HEK293 (cell line): Measurements from ENCODE around the gene IL4I1.

ENCODE experiments used
- GLIS1 ChIP-seq: fragments of 450-650 bp; formaldehyde crosslinking; IDR thresholded peaks from 2 replicates; pipeline ENCODE4 v1.5.1; 2016; ENCODE audit warnings: missing biosample characterization, missing genetic modification characterization
- HOXA7 ChIP-seq: sonication (generic); formaldehyde crosslinking; IDR thresholded peaks from 2 replicates; pipeline ENCODE4 v1.8.1; 2022; ENCODE audit warnings: missing genetic modification reagents, borderline replicate concordance
- HOXC10 ChIP-seq: sonication (generic); formaldehyde crosslinking; IDR thresholded peaks from 2 replicates; pipeline ENCODE4 v1.8.1; 2023; ENCODE audit warnings: mild to moderate bottlenecking, missing genetic modification reagents
- KLF7 ChIP-seq: fragments of 450-650 bp; formaldehyde crosslinking; IDR thresholded peaks from 2 replicates; pipeline ENCODE4 v1.5.1; 2016; ENCODE audit warnings: missing biosample characterization, missing genetic modification characterization, borderline replicate concordance
- KLF8 ChIP-seq: fragments of 450-650 bp; formaldehyde crosslinking; IDR thresholded peaks from 2 replicates; pipeline ENCODE4 v1.5.1; 2016; ENCODE audit warnings: missing biosample characterization, missing genetic modification characterization
- MZF1 ChIP-seq: fragments of 450-650 bp; formaldehyde crosslinking; IDR thresholded peaks from 2 replicates; pipeline ENCODE4 v1.5.1; 2017; ENCODE audit warnings: missing biosample characterization, missing genetic modification characterization, borderline replicate concordance
- YY1 ChIP-seq: fragments of 450-650 bp; formaldehyde crosslinking; IDR thresholded peaks from 2 replicates; pipeline ENCODE4 v1.5.1; 2018; ENCODE audit warnings: missing biosample characterization, missing genetic modification characterization
- ZBTB17 ChIP-seq: fragments of 450-650 bp; formaldehyde crosslinking; IDR thresholded peaks from 2 replicates; pipeline ENCODE4 v1.5.1; 2016; ENCODE audit warnings: missing biosample characterization, missing genetic modification characterization
- ZBTB20 ChIP-seq: fragments of 450-650 bp; formaldehyde crosslinking; IDR thresholded peaks from 2 replicates; pipeline ENCODE4 v1.5.1; 2016; ENCODE audit warnings: missing biosample characterization, missing genetic modification characterization
- ZBTB7A ChIP-seq: fragments of 450-650 bp; formaldehyde crosslinking; IDR thresholded peaks from 2 replicates; pipeline ENCODE4 v1.5.1; 2016; ENCODE audit warnings: low read depth, missing biosample characterization, missing genetic modification characterization
- ZEB2 ChIP-seq: fragments of 450-650 bp; formaldehyde crosslinking; IDR thresholded peaks from 2 replicates; pipeline ENCODE4 v1.5.1; 2016; ENCODE audit warnings: missing biosample characterization, missing genetic modification characterization
- ZNF16 ChIP-seq: fragments of 450-650 bp; formaldehyde crosslinking; IDR thresholded peaks from 2 replicates; pipeline ENCODE4 v1.5.1; 2016; ENCODE audit warnings: low read depth, missing biosample characterization, missing genetic modification characterization
- ZNF302 ChIP-seq: fragments of 450-650 bp; formaldehyde crosslinking; IDR thresholded peaks from 2 replicates; pipeline ENCODE4 v1.5.1; 2016; ENCODE audit warnings: missing biosample characterization, missing genetic modification characterization, low read depth
- ZNF335 ChIP-seq: fragments of 450-650 bp; formaldehyde crosslinking; conservative IDR thresholded peaks from 2 replicates; pipeline ENCODE4 v1.5.1; 2016; ENCODE audit warnings: missing biosample characterization, missing genetic modification characterization
- ZNF404 ChIP-seq: fragments of 450-650 bp; formaldehyde crosslinking; IDR thresholded peaks from 2 replicates; pipeline ENCODE4 v1.5.1; 2017; ENCODE audit warnings: missing biosample characterization, missing genetic modification characterization
- ZNF426 ChIP-seq: fragments of 450-650 bp; formaldehyde crosslinking; IDR thresholded peaks from 2 replicates; pipeline ENCODE4 v1.5.1; 2017; ENCODE audit warnings: missing biosample characterization, missing genetic modification characterization, mild to moderate bottlenecking, inconsistent platforms, moderate library complexity
- ZNF558 ChIP-seq: fragments of 450-650 bp; formaldehyde crosslinking; IDR thresholded peaks from 2 replicates; pipeline ENCODE4 v1.5.1; 2016; ENCODE audit warnings: missing biosample characterization, missing genetic modification characterization
- ZNF626 ChIP-seq: fragments of 450-650 bp; sonication (Bioruptor Pico); formaldehyde crosslinking; IDR thresholded peaks from 2 replicates; pipeline ENCODE4 v1.5.1; 2018; ENCODE audit warnings: missing biosample characterization, missing genetic modification characterization, inconsistent platforms
- ZNF670 ChIP-seq: fragments of 450-650 bp; formaldehyde crosslinking; IDR thresholded peaks from 2 replicates; pipeline ENCODE4 v1.5.1; 2016; ENCODE audit warnings: missing biosample characterization, missing genetic modification characterization, low read depth
- ZSCAN30 ChIP-seq: fragments of 450-650 bp; IDR thresholded peaks from 2 replicates; pipeline ENCODE4 v1.5.1; 2018; ENCODE audit warnings: missing biosample characterization, mild to moderate bottlenecking, missing genetic modification characterization, moderate library complexity
- TF ChIP-seq, protein P1 (sequence below): fragments of 450-650 bp; formaldehyde crosslinking; IDR thresholded peaks from 2 replicates; pipeline ENCODE4 v1.5.1; 2016; ENCODE audit warnings: missing biosample characterization, missing genetic modification characterization
- TF ChIP-seq, protein P2 (sequence below): fragments of 450-650 bp; formaldehyde crosslinking; IDR thresholded peaks from 2 replicates; pipeline ENCODE4 v1.5.1; 2016; ENCODE audit warnings: missing biosample characterization, missing genetic modification characterization
- TF ChIP-seq, protein P3 (sequence below): fragments of 450-650 bp; formaldehyde crosslinking; IDR thresholded peaks from 2 replicates; pipeline ENCODE4 v1.5.1; 2017; ENCODE audit warnings: missing biosample characterization, missing genetic modification characterization
- TF ChIP-seq, protein P4 (sequence below): fragments of 450-650 bp; formaldehyde crosslinking; IDR thresholded peaks from 2 replicates; pipeline ENCODE4 v1.5.1; 2016; ENCODE audit warnings: missing biosample characterization, missing genetic modification characterization
- TF ChIP-seq, protein P5 (sequence below): fragments of 450-650 bp; formaldehyde crosslinking; IDR thresholded peaks from 2 replicates; pipeline ENCODE4 v1.5.1; 2017; ENCODE audit warnings: missing biosample characterization, missing genetic modification characterization
- TF ChIP-seq, protein P6 (sequence below): fragments of 450-650 bp; formaldehyde crosslinking; IDR thresholded peaks from 2 replicates; pipeline ENCODE4 v1.5.1; 2016; ENCODE audit warnings: missing biosample characterization, missing genetic modification characterization
- TF ChIP-seq, protein P7 (sequence below): fragments of 450-650 bp; formaldehyde crosslinking; IDR thresholded peaks from 2 replicates; pipeline ENCODE4 v1.5.1; 2017; ENCODE audit warnings: missing biosample characterization, missing genetic modification characterization

Gene IL4I1

DNA sequence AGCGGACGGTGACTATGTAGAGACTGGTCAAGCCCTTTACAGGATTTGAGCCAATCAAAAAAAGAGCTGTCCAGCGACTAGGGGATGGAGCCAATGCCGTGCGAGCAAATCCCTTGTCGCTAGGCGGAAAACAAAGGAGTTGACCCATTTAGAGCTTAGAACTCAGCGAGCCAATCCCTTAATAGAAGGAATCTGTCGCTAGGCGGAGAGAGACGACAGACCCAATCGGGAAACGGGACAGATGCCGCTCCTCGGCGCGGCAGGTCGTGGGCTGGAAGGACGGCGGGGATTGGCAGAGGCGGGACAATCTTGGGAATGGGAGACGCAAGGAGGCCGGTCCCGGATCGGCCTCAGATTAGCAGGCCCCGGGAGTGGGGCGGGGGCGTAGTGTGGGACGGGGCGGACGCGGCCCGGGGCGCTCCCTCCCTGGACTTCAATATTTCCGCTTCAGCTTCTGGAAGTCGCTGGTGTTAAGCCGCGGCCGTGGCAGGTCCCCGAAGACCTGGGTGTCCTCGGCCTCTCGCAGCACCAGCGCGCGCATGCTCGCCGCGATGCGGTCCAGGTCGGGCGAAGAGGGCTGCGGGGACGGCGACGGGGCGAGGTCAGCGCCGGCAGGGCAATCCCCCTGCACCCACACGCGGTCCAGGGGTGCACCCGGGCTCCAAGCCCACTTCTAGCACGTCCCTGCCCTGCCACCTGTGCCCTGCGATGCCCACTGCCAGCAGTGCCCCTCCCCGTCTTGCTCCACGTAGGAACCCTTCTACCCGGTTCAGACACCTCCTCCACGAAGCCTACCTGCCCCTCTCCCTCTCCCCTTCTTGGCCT, 27.0 kb downstream of the IL4I1 start (continued):
- TF ChIP-seq YY1 (tag by site-specific recombination) (no peak), KLF7 (peak; percentile 62; the same call in 1 of the 2 replicates), ZNF426 (tag by site-specific recombination) (no peak), ZNF626 (tag by site-specific recombination) (no peak), MZF1 (tag by site-specific recombination) (no peak), ZNF558 (no peak), ZNF404 (no peak), GLIS1 (tag by site-specific recombination) (peak; percentile 60), ZSCAN30 (tag by site-specific recombination) (0 out of 2 replicates have a peak, but pooled peaks have one; percentile 36), ZBTB7A (tag by site-specific recombination) (no peak), ZNF670 (tag by site-specific recombination) (no peak), ZNF335 (tag by site-specific recombination) (peak; percentile 67), HOXA7 (CRISPR knock-in tag) (no peak), ZNF16 (tag by site-specific recombination) (no peak), ZEB2 (no peak), HOXC10 (CRISPR knock-in tag) (no peak), ZBTB20 (tag by site-specific recombination) (peak; percentile 78), ZBTB17 (tag by site-specific recombination) (peak; percentile 40), ZNF302 (tag by site-specific recombination) (no peak), KLF8 (tag by site-specific recombination) (peak; percentile 96)
- TF ChIP-seq, protein P1, sequence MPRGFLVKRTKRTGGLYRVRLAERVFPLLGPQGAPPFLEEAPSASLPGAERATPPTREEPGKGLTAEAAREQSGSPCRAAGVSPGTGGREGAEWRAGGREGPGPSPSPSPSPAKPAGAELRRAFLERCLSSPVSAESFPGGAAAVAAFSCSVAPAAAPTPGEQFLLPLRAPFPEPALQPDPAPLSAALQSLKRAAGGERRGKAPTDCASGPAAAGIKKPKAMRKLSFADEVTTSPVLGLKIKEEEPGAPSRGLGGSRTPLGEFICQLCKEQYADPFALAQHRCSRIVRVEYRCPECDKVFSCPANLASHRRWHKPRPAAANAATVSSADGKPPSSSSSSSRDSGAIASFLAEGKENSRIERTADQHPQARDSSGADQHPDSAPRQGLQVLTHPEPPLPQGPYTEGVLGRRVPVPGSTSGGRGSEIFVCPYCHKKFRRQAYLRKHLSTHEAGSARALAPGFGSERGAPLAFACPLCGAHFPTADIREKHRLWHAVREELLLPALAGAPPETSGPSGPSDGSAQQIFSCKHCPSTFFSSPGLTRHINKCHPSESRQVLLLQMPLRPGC (tag by site-specific recombination): no peak
- TF ChIP-seq, protein P2, sequence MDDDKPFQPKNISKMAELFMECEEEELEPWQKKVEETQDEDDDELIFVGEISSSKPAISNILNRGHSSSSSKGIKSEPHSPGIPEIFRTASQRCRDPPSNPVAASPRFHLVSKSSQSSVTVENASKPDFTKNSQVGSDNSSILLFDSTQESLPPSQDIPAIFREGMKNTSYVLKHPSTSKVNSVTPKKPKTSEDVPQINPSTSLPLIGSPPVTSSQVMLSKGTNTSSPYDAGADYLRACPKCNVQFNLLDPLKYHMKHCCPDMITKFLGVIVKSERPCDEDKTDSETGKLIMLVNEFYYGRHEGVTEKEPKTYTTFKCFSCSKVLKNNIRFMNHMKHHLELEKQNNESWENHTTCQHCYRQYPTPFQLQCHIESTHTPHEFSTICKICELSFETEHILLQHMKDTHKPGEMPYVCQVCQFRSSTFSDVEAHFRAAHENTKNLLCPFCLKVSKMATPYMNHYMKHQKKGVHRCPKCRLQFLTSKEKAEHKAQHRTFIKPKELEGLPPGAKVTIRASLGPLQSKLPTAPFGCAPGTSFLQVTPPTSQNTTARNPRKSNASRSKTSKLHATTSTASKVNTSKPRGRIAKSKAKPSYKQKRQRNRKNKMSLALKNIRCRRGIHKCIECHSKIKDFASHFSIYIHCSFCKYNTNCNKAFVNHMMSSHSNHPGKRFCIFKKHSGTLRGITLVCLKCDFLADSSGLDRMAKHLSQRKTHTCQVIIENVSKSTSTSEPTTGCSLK: no peak
- TF ChIP-seq, protein P3, sequence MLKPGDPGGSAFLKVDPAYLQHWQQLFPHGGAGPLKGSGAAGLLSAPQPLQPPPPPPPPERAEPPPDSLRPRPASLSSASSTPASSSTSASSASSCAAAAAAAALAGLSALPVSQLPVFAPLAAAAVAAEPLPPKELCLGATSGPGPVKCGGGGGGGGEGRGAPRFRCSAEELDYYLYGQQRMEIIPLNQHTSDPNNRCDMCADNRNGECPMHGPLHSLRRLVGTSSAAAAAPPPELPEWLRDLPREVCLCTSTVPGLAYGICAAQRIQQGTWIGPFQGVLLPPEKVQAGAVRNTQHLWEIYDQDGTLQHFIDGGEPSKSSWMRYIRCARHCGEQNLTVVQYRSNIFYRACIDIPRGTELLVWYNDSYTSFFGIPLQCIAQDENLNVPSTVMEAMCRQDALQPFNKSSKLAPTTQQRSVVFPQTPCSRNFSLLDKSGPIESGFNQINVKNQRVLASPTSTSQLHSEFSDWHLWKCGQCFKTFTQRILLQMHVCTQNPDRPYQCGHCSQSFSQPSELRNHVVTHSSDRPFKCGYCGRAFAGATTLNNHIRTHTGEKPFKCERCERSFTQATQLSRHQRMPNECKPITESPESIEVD: no peak
- TF ChIP-seq, protein P4, sequence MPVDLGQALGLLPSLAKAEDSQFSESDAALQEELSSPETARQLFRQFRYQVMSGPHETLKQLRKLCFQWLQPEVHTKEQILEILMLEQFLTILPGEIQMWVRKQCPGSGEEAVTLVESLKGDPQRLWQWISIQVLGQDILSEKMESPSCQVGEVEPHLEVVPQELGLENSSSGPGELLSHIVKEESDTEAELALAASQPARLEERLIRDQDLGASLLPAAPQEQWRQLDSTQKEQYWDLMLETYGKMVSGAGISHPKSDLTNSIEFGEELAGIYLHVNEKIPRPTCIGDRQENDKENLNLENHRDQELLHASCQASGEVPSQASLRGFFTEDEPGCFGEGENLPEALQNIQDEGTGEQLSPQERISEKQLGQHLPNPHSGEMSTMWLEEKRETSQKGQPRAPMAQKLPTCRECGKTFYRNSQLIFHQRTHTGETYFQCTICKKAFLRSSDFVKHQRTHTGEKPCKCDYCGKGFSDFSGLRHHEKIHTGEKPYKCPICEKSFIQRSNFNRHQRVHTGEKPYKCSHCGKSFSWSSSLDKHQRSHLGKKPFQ (tag by site-specific recombination): no peak
- TF ChIP-seq, protein P5, sequence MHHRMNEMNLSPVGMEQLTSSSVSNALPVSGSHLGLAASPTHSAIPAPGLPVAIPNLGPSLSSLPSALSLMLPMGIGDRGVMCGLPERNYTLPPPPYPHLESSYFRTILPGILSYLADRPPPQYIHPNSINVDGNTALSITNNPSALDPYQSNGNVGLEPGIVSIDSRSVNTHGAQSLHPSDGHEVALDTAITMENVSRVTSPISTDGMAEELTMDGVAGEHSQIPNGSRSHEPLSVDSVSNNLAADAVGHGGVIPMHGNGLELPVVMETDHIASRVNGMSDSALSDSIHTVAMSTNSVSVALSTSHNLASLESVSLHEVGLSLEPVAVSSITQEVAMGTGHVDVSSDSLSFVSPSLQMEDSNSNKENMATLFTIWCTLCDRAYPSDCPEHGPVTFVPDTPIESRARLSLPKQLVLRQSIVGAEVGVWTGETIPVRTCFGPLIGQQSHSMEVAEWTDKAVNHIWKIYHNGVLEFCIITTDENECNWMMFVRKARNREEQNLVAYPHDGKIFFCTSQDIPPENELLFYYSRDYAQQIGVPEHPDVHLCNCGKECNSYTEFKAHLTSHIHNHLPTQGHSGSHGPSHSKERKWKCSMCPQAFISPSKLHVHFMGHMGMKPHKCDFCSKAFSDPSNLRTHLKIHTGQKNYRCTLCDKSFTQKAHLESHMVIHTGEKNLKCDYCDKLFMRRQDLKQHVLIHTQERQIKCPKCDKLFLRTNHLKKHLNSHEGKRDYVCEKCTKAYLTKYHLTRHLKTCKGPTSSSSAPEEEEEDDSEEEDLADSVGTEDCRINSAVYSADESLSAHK (tag by site-specific recombination): no peak
- TF ChIP-seq, protein P6, sequence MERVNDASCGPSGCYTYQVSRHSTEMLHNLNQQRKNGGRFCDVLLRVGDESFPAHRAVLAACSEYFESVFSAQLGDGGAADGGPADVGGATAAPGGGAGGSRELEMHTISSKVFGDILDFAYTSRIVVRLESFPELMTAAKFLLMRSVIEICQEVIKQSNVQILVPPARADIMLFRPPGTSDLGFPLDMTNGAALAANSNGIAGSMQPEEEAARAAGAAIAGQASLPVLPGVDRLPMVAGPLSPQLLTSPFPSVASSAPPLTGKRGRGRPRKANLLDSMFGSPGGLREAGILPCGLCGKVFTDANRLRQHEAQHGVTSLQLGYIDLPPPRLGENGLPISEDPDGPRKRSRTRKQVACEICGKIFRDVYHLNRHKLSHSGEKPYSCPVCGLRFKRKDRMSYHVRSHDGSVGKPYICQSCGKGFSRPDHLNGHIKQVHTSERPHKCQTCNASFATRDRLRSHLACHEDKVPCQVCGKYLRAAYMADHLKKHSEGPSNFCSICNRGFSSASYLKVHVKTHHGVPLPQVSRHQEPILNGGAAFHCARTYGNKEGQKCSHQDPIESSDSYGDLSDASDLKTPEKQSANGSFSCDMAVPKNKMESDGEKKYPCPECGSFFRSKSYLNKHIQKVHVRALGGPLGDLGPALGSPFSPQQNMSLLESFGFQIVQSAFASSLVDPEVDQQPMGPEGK (tag by site-specific recombination): peak; percentile 69
- TF ChIP-seq, protein P7, sequence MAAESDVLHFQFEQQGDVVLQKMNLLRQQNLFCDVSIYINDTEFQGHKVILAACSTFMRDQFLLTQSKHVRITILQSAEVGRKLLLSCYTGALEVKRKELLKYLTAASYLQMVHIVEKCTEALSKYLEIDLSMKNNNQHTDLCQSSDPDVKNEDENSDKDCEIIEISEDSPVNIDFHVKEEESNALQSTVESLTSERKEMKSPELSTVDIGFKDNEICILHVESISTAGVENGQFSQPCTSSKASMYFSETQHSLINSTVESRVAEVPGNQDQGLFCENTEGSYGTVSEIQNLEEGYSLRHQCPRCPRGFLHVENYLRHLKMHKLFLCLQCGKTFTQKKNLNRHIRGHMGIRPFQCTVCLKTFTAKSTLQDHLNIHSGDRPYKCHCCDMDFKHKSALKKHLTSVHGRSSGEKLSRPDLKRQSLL (tag by site-specific recombination): no peak
